Measurements from ENCODE around the gene NHSL1.

Gene NHSL1

GRCh38 chr6:138492113-138492512 lies 7.2 kb downstream of the NHSL1 start:
- DNase-seq, result no peak

- no peak for DNase-seq
Observed at GRCh38 chr6:138491017-138491416, 8.3 kb downstream of the NHSL1 start.

GRCh38 chr6:138489846-138490245 lies 9.4 kb downstream of the NHSL1 start:
- DNase-seq, result no peak

GRCh38 chr6:138487102-138487604 lies 12.1 kb downstream of the NHSL1 start:
- DNase-seq, result no peak

- DNase-seq, result no peak
Observed at GRCh38 chr6:138486249-138487101, 12.8 kb downstream of the NHSL1 start.

GRCh38 chr6:138485586-138486248 lies 13.6 kb downstream of the NHSL1 start:
- DNase-seq, result no peak

GRCh38 chr6:138485005-138485545 lies 14.2 kb downstream of the NHSL1 start:
- DNase-seq, result no peak

GRCh38 chr6:138484018-138484731 lies 15.1 kb downstream of the NHSL1 start:
- no peak for DNase-seq

- no peak for DNase-seq
Observed at GRCh38 chr6:138482816-138483215, 16.5 kb downstream of the NHSL1 start.

- no peak for DNase-seq
Observed at GRCh38 chr6:138480279-138480949, 18.9 kb downstream of the NHSL1 start.

- DNase-seq, result no peak
Observed at GRCh38 chr6:138477913-138478539, 21.3 kb downstream of the NHSL1 start.

- DNase-seq, result no peak
Observed at GRCh38 chr6:138476116-138476515, 23.2 kb downstream of the NHSL1 start.

- no peak for DNase-seq
Observed at GRCh38 chr6:138473144-138473543, 26.1 kb downstream of the NHSL1 start.

- DNase-seq, result no peak
Observed at GRCh38 chr6:138468320-138469015, 30.8 kb downstream of the NHSL1 start.

- DNase-seq, result no peak
Observed at GRCh38 chr6:138467901-138468300, 31.4 kb downstream of the NHSL1 start.

GRCh38 chr6:138465007-138465645 lies 34.2 kb downstream of the NHSL1 start:
- no peak for DNase-seq

GRCh38 chr6:138464085-138464484 lies 35.2 kb downstream of the NHSL1 start:
- DNase-seq, result no peak

GRCh38 chr6:138461647-138462046 lies 37.6 kb downstream of the NHSL1 start:
- DNase-seq, result no peak

GRCh38 chr6:138456401-138456790 lies 42.9 kb downstream of the NHSL1 start:
- DNase-seq, result no peak

- no peak for DNase-seq
Observed at GRCh38 chr6:138455746-138456400, 43.4 kb downstream of the NHSL1 start.

All from SHP77 treated with DMSO at 0.1 percent for 48 hours (cell line).